HL-60/S4 treated with phorbol 12-myristate 13-acetate at 8.2 ng/mL for 4 days and 3 days (cell line): Measurements from ENCODE around the gene ERC1.
"Not testable (repeated sequence)": the region's sequence is repeated elsewhere in the genome, so short reads cannot be mapped to it uniquely, and the experiment has no call there.

Experiments
- in situ Hi-C: fragments of 300-500 bp; cut with MboI; formaldehyde crosslinking; loops from 2 replicates; pipeline ENCODE4 v1.15.0; 2022; ENCODE audit warnings: low sequenced_read_pairs

ERC1 gene

DNA sequence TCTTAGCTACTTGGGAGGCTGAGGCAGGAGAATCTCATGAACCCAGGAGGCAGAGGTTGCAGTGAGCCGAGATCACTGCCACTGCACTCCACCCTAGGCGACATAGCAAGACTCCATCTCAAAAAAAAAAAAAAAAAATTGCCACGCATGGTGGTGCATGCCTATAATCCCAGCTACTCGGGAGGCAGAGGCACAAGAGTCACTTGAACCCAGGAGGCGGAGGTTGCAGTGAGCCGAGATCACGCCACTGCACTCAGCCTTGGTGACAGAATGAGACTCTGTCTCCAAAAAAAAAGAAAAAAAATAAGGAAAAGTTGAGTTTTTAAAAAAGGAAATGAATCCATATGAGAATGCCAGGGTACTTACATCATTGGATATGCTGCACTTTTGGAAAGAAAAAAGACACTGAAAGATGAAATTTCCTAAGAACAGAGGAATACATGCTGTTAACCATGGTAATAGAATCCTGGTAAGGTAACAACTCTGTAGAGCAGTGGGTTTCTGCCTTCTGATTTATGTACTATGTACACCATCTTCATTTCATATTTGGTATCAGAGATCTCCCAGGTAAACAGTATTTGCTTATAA lies 222.7 kb downstream of the ERC1 start:
- in situ Hi-C loops: no loop called here

DNA sequence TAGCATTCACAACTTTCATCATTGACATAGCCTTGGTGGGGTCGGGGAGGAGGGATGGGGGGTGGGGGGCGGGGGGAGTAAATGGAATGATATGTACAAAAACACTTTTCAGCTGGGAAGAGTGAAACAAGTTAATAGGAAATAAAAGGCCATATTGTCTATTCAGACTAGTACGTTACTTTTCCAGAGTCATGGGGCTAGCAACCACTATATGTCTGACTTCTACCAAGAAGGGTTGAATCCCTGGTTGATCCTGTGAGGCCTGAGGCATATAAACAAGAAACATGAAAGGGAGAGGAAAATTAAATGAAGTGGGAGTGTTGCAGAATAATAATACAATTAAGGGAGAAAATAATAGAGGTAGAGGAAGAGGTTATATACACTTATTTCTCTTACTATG lies 225.5 kb downstream of the ERC1 start:
- in situ Hi-C loops: no loop called here

DNA sequence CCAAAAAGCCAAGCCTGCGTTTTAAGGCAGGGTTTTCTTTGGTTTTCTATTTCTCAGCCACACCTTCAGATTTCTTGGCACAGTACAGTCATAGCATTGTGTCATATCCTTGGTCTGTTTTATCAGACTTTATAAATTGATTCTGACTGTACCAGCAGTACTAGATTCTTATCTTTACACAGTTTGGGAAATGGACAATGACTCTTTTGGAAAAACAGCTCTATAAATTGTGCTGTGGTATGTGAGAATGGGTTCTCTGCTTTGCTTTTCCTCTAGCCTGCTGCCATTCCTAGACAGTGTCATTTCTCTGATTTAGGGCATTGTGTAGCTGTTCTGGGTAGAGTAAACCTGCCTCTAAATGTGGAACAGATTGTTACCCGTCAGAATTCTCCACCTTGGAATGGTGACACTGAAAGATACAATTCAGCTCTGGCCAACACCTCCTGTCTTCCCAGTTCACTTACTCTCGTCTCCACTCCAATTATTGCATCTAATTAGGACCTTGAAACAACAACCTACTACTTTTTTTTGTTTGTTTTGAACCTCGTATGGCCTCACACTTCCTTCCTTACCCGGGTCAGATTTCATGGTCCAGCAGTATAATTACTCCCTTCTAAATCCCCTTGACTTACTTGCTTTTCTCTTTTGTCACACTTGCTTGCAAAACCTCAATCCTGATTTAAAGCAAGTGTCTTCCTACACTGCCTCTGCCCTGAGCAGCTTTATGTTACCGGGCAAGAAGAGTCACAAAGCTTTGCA lies 226.3 kb downstream of the ERC1 start:
- in situ Hi-C loops: no loop called here

DNA sequence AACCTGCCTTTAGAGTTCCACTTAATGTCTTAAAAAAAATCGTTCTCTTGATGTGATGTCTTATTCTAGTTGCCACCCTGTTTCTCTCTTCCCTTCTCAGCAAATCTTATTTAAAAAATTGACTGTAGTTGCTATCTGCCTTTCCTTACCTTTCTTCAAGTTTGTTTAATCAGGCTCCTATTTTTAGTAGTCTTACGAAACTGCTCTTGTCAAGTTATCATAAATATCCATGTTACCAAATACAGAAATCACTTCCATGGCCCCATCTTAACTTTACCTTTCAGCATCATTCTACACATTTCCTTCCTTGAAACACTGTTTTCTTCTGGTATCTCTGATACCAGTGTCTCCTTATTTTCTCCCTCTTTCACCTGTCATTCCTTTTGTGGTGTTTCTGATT lies 227.3 kb downstream of the ERC1 start:
- in situ Hi-C loops: no loop called here

DNA sequence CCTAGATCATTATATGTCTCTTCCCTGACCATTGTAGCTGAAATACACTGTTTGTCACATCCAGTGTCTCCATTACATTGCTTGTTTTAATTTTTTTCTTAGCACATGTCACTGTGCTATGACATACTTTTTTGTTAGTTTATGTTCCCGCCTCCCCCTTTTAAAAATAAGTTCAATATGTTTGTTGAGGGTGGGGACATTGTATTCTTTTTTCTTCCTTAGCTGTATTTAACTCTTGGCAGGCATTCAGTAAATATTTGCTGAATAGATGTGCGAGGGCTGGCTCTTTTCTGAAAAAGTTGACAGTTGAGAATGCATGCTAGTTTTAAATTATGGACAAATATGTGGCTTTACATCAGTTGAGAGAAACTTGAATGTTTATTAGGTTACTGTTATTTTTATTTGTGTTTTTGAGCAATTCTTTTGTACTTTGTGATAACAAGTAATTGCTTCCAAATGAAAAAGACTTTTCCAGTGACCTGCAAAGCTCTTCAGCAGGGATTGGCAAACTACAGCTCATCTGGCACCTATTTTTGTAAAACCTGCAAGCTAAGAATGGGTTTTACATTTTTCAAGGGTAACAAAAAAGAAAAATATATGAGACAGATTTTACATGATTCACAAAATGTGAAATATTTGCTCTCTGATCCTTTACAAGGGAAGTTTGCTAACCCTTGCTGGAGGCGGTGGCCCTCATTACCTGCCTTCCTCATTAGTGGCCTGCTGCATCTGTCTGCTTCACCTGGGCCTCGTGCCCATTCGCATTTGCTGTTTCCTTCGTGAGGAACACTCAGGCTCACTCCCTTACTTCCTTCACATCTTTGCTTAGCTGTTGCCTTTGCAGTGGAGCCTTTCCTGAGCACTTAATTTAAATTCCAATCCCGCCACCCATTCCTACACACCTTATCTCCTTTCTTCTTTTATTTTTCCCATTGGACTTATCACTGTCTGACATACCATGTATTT lies 229.4 kb downstream of the ERC1 start:
- in situ Hi-C loops: no loop called here

DNA sequence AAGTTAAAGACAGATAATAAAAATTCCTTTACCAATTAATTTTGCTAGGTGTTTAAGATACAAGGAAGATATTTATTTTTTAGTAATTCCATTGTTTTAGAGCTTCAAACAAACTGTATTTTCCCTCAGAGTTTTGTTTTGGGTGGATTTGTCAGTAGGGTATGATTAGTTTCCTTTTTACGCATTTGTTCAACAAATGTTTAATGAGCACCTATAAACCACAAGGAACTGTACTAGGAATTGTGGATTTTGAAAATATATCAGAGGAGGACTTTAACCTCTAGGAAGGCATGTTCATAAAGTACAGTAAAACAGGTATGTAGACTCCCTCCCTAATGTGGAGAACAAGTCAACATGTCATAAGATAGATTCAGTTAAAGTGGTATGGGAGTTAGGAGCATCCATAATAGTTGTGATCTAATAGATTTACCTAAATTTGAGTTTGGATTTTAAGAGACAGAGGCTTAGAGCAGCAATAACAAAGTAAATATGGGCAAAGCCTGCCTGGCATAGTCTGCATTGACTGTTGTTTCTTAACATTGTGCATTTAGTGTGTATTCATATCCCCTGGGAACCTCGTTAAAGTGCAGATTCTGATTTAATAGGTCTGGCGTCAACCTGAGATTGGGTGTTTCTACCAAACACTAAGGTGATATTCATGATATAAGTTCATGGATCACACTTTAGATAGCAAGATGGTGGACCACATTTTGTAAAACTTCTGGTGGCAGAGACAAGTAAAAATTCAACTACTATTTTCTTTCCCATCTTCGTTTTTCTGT lies 232.0 kb downstream of the ERC1 start:
- in situ Hi-C loops: no loop called here

DNA sequence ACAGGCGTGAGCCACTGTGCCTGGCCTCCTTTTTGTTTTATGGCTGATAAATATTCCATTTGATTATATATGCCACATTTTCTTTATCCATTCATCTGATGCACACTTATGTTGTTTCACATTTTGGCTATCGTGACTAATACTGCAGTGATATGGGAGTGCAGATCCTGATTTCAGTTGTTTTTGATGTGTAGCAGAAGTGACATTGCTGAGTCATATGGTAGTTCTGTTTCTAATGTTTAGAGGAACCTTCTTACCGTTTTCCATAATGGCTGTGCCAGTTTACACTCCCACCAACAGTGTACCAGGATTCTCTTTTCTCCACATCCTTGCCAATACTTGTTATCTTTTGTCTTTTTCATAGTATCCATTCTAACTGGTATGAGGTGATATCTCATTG lies 235.9 kb downstream of the ERC1 start:
- in situ Hi-C loops: no loop called here

DNA sequence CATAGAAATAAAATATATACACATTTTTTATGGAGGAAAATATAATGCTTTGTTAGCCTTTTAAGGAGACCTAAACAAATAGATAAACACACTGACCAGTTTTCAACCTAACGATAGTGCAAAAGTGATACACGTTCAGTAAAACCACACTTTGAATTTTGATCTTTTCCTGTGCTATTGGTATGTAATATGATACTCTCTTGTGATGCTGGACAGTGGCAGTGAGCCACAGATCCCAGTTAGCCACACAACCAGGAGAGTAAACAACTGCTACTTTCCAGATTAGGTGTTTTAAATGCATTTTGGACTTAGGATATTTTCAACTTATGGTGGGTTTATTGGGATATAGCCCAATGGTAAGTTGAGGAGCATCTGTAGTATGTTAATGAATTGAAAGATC lies 243.1 kb downstream of the ERC1 start:
- in situ Hi-C loops: no loop called here

DNA sequence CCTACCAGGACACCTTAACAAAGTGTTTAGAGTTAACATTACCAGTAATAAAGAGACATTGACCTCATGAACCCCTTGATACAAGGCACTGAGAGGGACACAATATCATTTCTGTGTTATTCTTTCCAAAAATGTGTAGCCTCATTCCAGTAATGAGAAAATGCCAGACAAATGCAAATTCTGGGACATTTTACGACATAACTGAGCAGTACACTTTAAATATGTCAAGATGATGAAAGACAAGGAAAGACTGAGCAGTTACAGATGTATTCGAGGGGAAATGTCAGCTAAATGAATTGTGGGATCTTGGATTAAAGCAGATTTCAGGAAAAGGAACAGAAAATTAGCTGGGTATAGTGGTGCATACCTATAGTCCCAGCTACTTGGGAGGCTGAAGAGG lies 255.6 kb downstream of the ERC1 start:
- in situ Hi-C loops: no loop called here

DNA sequence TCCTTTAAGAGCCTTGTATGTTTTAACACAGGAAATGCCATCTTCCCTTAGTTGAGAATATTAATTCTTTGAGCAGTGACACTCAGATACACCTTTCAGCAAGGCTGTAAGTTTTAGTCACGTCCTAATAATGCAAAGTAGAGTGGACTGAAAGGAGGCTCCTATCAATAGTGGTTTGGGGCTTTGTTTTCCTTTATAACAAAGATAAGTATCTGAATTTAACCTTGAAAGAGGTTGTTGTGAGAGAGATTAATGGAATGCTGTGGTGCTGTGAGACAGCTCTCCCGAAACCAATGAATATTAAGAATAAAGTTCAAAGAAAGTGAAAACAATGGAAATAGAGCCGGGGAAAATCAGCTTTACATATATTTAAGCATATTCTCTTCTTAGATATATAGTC lies 259.6 kb downstream of the ERC1 start:
- in situ Hi-C loops: no loop called here

DNA sequence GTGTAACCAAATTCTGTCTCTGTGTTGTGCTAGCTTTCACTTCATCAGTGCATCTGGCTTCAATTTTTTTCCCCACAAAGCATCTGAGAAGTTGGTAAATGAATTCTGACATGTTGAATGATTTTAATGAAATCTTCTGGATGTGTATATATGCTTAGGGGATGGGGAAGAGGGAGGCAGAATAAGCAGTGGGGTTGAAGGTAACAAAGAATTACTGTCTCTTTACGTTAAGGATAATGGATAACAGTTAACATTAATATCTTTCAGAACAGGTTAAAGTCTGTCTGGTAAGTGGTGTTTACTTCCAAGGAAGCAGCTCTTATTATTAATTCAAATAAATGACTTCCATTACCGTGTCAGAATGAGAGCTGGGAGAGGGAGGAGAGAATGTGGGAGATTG lies 261.7 kb downstream of the ERC1 start:
- in situ Hi-C loops: no loop called here

DNA sequence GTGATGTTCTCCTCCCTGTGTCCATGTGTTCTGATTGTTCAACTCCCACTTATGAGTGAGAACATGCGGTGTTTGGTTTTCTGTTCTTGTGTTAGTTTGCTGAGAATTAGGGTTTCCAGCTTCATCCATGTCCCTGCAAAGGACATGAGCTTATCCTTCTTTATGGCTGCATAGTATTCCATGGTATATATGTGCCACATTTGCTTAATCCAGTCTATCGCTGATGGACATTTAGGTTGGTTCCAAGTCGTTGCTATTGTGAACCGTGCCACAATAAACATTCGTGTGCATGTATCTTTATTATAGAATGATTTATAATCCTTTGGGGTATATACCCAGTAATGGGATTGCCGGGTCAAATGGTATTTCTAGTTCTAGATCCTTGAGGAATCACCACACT lies 264.1 kb downstream of the ERC1 start:
- in situ Hi-C loops: not testable (repeated sequence)

DNA sequence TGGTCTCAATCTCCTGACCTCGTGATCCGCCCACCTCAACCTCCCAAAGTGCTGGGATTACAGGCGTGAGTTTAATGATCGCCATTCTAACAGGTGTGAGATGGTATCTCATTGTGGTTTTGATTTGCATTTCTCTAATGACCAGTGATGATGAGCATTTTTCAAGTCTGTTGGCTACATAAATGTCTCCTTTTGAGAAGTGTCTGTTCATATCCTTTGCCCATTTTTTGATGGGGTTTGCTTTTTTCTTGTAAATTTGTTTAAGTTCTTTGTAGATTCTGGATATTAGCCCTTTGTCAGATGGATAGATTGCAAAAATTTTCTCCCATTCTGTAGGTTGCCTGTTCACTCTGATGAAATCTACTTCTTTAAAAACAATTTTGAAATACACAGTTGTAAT lies 264.8 kb downstream of the ERC1 start:
- in situ Hi-C loops: not testable (repeated sequence)

DNA sequence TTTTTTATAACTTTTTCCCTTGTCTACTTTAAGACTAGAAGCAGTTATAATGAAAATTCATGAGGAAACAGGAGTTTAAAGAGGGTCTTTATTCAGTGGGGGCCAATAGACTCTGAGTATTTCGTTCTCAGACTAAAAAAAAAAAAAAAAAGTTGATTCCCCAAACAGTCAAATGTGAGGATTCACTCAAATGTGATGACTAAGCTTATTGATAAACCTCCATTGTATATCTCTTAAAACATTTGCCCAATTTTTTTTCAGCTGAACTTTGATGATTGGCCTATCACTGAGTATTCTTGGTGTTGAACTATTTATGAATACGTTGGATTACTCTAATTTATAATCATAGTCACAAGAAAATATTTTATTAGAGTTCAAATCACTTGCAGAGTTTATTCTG lies 265.3 kb downstream of the ERC1 start:
- in situ Hi-C loops: no loop called here

DNA sequence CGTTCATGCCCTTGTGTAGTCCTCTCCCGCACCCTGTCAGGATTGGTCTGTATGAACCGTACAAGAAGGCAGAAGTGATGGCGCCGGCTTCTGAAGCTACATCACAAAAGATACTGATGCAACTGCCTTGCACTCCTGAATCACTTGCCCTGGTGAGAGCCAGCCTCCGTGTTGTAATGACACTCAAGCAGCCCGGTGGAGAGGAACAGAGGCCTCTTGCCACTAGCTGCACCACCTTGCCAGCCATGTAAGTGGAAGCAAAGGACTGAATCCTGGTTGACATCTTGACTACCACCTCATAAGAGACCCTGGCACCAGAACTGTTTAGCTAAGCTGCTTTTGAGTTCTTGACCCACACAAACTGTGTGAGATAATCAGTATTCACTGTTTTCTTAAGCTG lies 266.0 kb downstream of the ERC1 start:
- in situ Hi-C loops: no loop called here

DNA sequence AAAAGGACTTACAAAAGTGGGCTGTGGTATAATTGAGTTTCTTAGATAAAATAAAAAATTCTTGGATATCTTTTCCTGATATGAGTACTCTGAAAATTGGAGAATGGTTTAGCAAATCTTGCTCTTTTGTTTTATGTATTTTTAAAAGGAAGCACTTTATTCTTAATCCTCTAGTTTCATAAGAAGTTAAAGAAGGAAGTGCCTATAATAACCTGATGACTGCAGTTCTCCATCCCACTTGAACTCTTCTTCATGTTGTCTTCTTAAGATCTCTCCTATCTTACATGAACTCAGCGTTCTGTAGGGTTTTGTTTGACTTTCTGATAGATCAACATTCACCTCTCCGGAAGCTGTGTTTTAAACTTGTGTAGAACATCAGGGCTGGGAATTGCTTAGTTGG lies 271.0 kb downstream of the ERC1 start:
- in situ Hi-C loops: no loop called here

DNA sequence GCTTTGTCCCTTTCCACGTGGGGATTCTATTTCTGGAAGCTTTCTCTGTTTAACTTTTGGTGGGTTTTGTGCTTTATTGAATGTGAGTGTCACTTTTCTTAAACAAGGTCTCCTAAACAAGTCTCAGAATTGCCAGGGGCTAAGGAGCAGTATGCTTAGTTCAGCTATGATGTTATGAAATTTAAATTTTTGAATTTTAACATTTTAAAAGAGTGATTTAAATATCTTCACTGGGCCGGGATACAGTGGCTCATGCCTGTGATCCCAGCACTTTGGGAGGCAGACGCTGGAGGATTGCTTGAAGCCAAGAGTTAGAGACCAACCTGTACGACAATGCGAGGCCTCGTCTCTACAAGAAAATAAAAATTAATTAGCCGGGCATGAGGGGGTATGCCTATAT lies 276.2 kb downstream of the ERC1 start:
- in situ Hi-C loops: no loop called here

DNA sequence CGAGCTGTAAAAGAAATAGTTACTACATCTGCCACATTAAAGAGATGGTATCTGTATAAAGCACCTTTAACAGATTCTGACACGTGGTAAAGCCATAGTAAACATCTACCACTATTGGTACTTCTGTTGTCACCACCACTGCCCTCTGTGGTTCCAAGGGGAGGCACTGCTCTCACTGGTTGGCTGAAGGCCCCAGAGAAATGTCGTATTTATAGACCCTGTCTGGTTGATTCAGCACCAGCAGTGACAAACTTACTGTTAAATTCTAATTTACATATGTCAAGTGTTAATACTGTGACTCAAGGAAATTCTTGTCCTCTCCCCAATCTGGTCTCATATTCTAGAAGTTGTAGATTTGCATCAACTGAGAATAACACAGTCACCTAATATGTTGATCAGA lies 281.1 kb downstream of the ERC1 start:
- in situ Hi-C loops: no loop called here

DNA sequence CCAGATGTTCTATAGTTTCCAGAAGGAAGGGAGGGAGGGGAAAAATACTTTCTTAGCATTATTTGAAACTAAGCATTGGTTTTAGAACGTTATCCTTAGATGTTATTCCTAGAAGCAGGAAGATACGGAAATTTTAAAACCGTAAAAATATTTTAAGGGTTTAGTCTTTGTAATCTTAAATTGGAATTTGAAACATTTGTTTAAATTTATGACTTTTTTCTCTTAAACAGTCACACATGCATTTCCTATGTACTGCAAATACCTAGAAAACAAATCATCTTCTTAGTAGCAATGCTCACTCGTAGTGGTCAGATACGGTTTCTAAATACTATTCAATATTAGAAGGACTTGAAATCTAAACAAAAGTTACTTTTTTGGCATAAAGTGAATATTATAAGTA lies 282.0 kb downstream of the ERC1 start:
- in situ Hi-C loops: no loop called here

DNA sequence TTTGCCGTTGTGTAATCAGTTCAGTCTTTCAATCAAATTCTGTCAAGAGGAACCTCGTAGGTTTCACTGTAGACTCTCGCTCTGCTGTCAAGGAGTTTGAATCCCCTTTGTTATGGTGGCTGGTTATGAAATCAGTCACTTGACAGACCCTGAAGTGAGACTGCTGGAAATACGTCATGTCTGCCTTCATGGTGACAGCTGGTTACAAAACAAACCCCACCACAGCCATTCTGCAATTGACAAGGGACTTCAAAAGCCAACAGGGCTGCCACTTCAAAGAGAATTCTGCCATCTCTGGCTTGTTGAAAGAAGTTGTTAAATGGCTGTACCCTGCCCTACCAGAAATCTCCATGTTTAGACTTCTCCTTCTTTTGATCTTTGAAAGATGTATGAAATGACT lies 286.9 kb downstream of the ERC1 start:
- in situ Hi-C loops: no loop called here

DNA sequence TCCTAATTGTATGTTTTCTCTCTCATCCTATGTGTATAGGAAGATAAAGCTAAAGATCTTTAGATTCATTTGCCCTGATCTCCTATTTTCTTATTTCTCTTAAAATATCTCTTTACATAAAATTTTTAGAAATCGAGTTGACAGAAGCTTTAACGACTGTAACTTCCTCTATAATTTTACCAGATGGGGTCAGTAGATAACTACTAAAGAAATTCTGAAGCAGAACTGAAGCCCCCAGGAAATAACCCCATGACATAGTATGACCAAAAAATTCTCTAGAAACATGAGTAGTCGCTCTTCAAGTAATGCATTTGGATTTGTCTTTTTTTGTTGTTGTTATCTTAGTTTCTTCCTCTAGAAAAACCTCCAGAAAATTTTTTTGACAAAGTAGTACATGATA lies 288.0 kb downstream of the ERC1 start:
- in situ Hi-C loops: no loop called here
